SU-DHL-6 (cell line): ENCODE data around the gene MTG2.

ENCODE experiments used
- H2AFZ ChIP-seq: fragments of 200-600 bp; sonication (generic); 2 replicates; pipeline ENCODE4 v1.6.1; 2014; ENCODE audit warnings: low read depth, mild to moderate bottlenecking, moderate library complexity, mixed read lengths, antibody characterized with exemption, low read length; ENCODE audit not compliant: severe bottlenecking
- H3F3A ChIP-seq: fragments of 200-600 bp; shearing (Covaris generic); 2 replicates; pipeline ENCODE4 v1.6.0; 2016; ENCODE audit warnings: antibody characterized with exemption, mild to moderate bottlenecking; ENCODE audit not compliant: insufficient read depth
- H3K27ac ChIP-seq: fragments of 200-600 bp; sonication (generic); 2 replicates; pipeline ENCODE4 v1.5.1; 2016; ENCODE audit warnings: low read depth, mild to moderate bottlenecking, low read length, moderate library complexity, mixed read lengths
- H3K27me3 ChIP-seq: fragments of 200-600 bp; sonication (generic), shearing (Covaris generic); 2 replicates; pipeline ENCODE4 v1.6.0; 2014; ENCODE audit warnings: mild to moderate bottlenecking, low read length
- H3K36me3 ChIP-seq: fragments of 200-600 bp; sonication (generic); 2 replicates; pipeline ENCODE4 v1.6.1; 2014; ENCODE audit warnings: mild to moderate bottlenecking, low read length, mixed read lengths
- H3K4me2 ChIP-seq: fragments of 300-600, 200-600 bp; shearing (Covaris generic), sonication (generic); 2 replicates; pipeline ENCODE4 v1.6.0; 2014; ENCODE audit warnings: low read length, low read depth, mild to moderate bottlenecking; ENCODE audit not compliant: poor library complexity, severe bottlenecking
- H3K4me3 ChIP-seq: fragments of 200-600 bp; sonication (generic); 2 replicates; pipeline ENCODE4 v1.5.1; 2014; ENCODE audit warnings: antibody characterized with exemption, low read length, mild to moderate bottlenecking, mixed read lengths; ENCODE audit not compliant: insufficient read depth, poor library complexity, severe bottlenecking
- H3K79me2 ChIP-seq: fragments of 200-600 bp; sonication (generic); 2 replicates; pipeline ENCODE4 v1.6.1; 2014; ENCODE audit warnings: mild to moderate bottlenecking, low read length, moderate library complexity; ENCODE audit not compliant: insufficient read depth
- H3K9ac ChIP-seq: fragments of 200-600 bp; sonication (generic); 2 replicates; pipeline ENCODE4 v1.7.0; 2014; ENCODE audit warnings: mild to moderate bottlenecking, low read length
- H3K9me2 ChIP-seq: fragments of 200-600 bp; sonication (generic); replicated peaks from 2 replicates; pipeline ENCODE4 v1.6.1; 2014; ENCODE audit warnings: low read length; ENCODE audit not compliant: insufficient read depth
- H3K9me3 ChIP-seq: fragments of 200-600 bp; sonication (generic); 2 replicates; pipeline ENCODE4 v1.6.1; 2014; ENCODE audit warnings: low read length, mixed read lengths; ENCODE audit not compliant: insufficient read depth
- H4K20me1 ChIP-seq: fragments of 200-600 bp; sonication (generic); 2 replicates; pipeline ENCODE4 v1.6.1; 2014; ENCODE audit warnings: low read depth, mild to moderate bottlenecking, antibody characterized with exemption, low read length, moderate library complexity, mixed read lengths
- EZH2phosphoT487 ChIP-seq: fragments of 200-600 bp; sonication (generic), shearing (Covaris generic); conservative IDR thresholded peaks from 2 replicates; pipeline ENCODE4 v1.6.1; 2018; ENCODE audit warnings: mild to moderate bottlenecking, antibody characterized with exemption, low read length, moderate library complexity, mixed read lengths
- TF ChIP-seq, protein P1 (sequence below): fragments of 200-600 bp; sonication (generic); IDR thresholded peaks from one replicate; pipeline ENCODE4 v1.5.1; 2017; ENCODE audit warnings: antibody characterized with exemption, mild to moderate bottlenecking, low read length, moderate library complexity; ENCODE audit not compliant: insufficient read depth, poor library complexity, severe bottlenecking

The MTG2 gene

DNA sequence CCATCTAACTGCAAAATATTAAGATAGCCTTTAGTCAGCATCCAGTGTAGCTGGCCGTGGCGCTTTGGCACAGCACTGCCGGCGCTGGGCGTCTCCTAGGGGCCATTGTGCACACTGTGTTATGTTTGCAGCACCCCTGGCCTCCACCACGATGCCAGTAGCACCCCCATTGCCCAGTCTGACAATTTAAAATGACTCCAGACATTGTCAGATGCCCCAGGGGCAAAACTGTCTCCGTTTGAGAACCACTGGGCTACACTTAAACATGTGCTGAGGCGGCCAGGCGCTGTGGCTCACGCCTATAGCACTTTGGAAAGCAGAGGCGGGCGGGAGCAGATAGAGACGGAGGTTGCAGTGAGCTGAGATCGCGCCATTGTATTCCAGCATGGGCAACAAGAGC is 6.0 kb upstream of the MTG2 start:
- Histone ChIP-seq H3K79me2 (no peaks in the 10 kb centered on the region), H3K27me3 (no peaks in the 10 kb centered on the region), H2AFZ (no peak overlapping the region), H3K9me2 (no peaks in the 10 kb centered on the region), H4K20me1 (no peaks in the 10 kb centered on the region), H3K9me3 (no peaks in the 10 kb centered on the region), H3K4me2 (no peak overlapping the region), H3K4me3 (no peak overlapping the region), H3F3A (peaks cover 13% of the 10 kb centered on the region), H3K27ac (no peak overlapping the region), H3K36me3 (0 out of 2 replicates have a peak, but pooled peaks cover 2% of the 10 kb centered on the region), H3K9ac (no peak overlapping the region)
- TF ChIP-seq EZH2phosphoT487 = no peak
- TF ChIP-seq, protein P1, sequence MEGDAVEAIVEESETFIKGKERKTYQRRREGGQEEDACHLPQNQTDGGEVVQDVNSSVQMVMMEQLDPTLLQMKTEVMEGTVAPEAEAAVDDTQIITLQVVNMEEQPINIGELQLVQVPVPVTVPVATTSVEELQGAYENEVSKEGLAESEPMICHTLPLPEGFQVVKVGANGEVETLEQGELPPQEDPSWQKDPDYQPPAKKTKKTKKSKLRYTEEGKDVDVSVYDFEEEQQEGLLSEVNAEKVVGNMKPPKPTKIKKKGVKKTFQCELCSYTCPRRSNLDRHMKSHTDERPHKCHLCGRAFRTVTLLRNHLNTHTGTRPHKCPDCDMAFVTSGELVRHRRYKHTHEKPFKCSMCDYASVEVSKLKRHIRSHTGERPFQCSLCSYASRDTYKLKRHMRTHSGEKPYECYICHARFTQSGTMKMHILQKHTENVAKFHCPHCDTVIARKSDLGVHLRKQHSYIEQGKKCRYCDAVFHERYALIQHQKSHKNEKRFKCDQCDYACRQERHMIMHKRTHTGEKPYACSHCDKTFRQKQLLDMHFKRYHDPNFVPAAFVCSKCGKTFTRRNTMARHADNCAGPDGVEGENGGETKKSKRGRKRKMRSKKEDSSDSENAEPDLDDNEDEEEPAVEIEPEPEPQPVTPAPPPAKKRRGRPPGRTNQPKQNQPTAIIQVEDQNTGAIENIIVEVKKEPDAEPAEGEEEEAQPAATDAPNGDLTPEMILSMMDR = no peak

DNA sequence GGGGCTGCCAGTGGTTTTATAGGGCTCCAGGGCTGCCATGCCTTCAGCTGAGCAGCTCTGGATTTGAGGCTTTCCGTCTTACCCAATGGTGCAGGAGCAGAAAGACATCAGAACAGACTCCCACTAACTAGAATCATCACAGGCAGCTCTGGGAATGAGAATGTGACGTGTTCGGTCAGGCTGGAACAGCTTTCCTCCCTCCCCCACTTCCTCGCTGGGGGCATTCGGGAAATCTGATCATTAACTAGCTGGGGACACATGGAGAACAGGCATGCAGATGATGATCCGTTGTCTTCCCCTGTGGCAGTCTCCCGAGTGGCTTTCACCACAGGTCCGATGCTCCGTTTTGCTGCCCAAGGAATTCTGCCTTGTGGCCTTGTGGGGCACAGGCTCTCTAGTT is 5.5 kb upstream of the MTG2 start:
- Histone ChIP-seq H3K27ac (no peak overlapping the region), H3K36me3 (0 out of 2 replicates have a peak, but pooled peaks cover 2% of the 10 kb centered on the region), H3K9me3 (no peaks in the 10 kb centered on the region), H3K4me3 (no peak overlapping the region), H3K4me2 (no peak overlapping the region), H2AFZ (no peak overlapping the region), H3K9me2 (no peaks in the 10 kb centered on the region), H3K9ac (no peak overlapping the region), H3F3A (peaks cover 17% of the 10 kb centered on the region), H3K79me2 (no peaks in the 10 kb centered on the region), H4K20me1 (no peaks in the 10 kb centered on the region), H3K27me3 (no peaks in the 10 kb centered on the region)
- no peak for TF ChIP-seq EZH2phosphoT487

DNA sequence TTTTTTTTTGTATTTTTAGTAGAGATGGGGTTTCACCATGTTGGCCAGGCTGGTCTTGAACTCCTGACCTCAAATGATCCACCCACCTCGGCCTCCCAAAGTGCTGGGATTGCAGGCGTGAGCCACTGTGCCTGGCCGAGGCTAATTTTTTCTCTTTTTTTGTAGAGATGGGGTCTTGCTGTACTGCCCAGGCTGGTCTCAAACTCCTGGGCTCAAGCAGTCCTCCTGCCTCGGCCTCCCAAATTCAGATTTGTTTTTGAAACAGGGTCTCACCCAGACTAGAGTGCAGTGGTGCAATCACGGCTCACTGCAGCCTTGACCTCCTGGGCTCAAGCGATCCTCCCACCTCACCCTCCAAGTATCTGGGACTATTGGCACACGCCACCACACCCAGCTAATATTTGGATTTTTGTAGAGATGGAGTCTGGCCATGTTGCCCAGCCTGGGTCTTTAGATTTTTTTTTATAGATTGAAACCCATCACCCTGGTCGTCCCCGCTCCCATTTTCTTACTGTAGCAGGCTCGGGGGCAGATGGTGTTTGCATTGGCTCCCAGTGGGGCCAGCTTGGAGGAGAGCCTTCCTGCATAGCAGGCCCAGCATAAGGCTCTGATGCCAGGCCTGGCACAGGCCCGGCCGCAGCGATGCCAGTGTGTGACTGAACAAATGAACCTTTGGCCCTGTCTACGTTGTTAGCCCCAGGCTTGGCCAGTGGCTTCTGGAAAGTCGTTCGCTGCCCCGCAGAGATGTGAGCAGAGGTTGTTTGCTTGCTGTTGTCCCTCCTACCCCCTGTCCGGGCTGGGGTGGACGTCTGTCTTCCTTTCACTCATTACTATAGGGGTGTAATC is 4.3 kb upstream of the MTG2 start:
- 0 out of 2 replicates have a peak, but pooled peaks cover 2% of the 10 kb centered on the region for H3K36me3 ChIP-seq
- H3K4me3 ChIP-seq = no peak overlapping the region

GRCh38 chr20:62179162-62179504 is 3.7 kb upstream of the MTG2 start:
- H3K27me3 ChIP-seq = no peaks in the 10 kb centered on the region
- no peaks in the 10 kb centered on the region for H3K9me3 ChIP-seq
- 0 out of 2 replicates have a peak, but pooled peaks cover 2% of the 10 kb centered on the region for H3K36me3 ChIP-seq
- no peak overlapping the region for H3K9ac ChIP-seq
- H2AFZ ChIP-seq = no peak overlapping the region
- H3K4me3 ChIP-seq = no peak overlapping the region
- peaks cover 17% of the 10 kb centered on the region for H3F3A ChIP-seq
- no peaks in the 10 kb centered on the region for H4K20me1 ChIP-seq
- TF ChIP-seq EZH2phosphoT487 = no peak
- TF ChIP-seq, protein P1 = no peak
- peaks cover 12% of the 10 kb centered on the region for H3K79me2 ChIP-seq
- no peak overlapping the region for H3K27ac ChIP-seq
- H3K9me2 ChIP-seq = no peaks in the 10 kb centered on the region
- no peak overlapping the region for H3K4me2 ChIP-seq

More for the DNA sequence above, 4.3 kb upstream of the MTG2 start:
- Histone ChIP-seq H2AFZ (no peak overlapping the region), H3K9me3 (no peaks in the 10 kb centered on the region), H3K27ac (no peak overlapping the region), H3K9me2 (no peaks in the 10 kb centered on the region), H3K79me2 (peaks cover 6% of the 10 kb centered on the region), H3K4me2 (no peak overlapping the region), H3K9ac (no peak overlapping the region), H3K27me3 (no peaks in the 10 kb centered on the region), H4K20me1 (no peaks in the 10 kb centered on the region), H3F3A (peaks cover 17% of the 10 kb centered on the region)
- TF ChIP-seq, protein P1 = no peak
- no peak for TF ChIP-seq EZH2phosphoT487
